Neural cell (in vitro differentiated cells): ENCODE data around the gene UGT1A8. TPM values are rescaled to one million over a fixed set of nuclear protein-coding genes. Genes with fewer than 3 reads are reported as not detected.

ENCODE experiments used
- H2AFZ ChIP-seq: fragments of 200-600, 300-800 bp; sonication (generic), shearing (Covaris generic); 2 replicates; pipeline ENCODE4 v1.6.0; 2014; ENCODE audit warnings: low read depth, mild to moderate bottlenecking, antibody characterized with exemption, low read length, moderate library complexity
- H3F3A ChIP-seq: fragments of 200-600 bp; shearing (Covaris generic); 2 replicates; pipeline ENCODE4 v1.6.1; 2016; ENCODE audit warnings: mild to moderate bottlenecking, moderate library complexity, mixed read lengths, antibody characterized with exemption, low read length; ENCODE audit not compliant: insufficient read depth, poor library complexity, severe bottlenecking
- H3K27ac ChIP-seq: fragments of 200-600, 300-800 bp; sonication (generic), shearing (Covaris generic); 2 replicates; pipeline ENCODE4 v1.5.1; 2014; ENCODE audit warnings: mild to moderate bottlenecking, low read length, moderate library complexity
- H3K27me3 ChIP-seq: fragments of 300-800, 200-600 bp; sonication (generic), shearing (Covaris generic); 2 replicates; pipeline ENCODE4 v1.6.0; 2014; ENCODE audit warnings: mild to moderate bottlenecking, low read depth, low read length, moderate library complexity; ENCODE audit not compliant: insufficient read depth
- H3K36me3 ChIP-seq: fragments of 300-800, 200-600 bp; sonication (generic), shearing (Covaris generic); 2 replicates; pipeline ENCODE4 v1.5.1; 2014; ENCODE audit warnings: mild to moderate bottlenecking, antibody characterized with exemption, low read length, moderate library complexity; ENCODE audit not compliant: insufficient read depth
- H3K4me2 ChIP-seq: fragments of 300-800, 200-600 bp; sonication (generic), shearing (Covaris generic); 2 replicates; pipeline ENCODE4 v1.6.0; 2014; ENCODE audit warnings: mild to moderate bottlenecking, low read length
- H3K4me3 ChIP-seq: fragments of 300-800, 200-600 bp; sonication (generic), shearing (Covaris generic); 2 replicates; pipeline ENCODE4 v1.5.1; 2014; ENCODE audit warnings: mild to moderate bottlenecking, low read length, moderate library complexity
- H3K79me2 ChIP-seq: fragments of 200-600 bp; shearing (Covaris generic); replicated peaks from 2 replicates; pipeline ENCODE4 v1.6.0; 2014; ENCODE audit warnings: mild to moderate bottlenecking, low read length, moderate library complexity; ENCODE audit not compliant: insufficient read depth
- H3K9ac ChIP-seq: fragments of 300-800, 200-600 bp; sonication (generic), shearing (Covaris generic); 2 replicates; pipeline ENCODE4 v1.6.1; 2016; ENCODE audit warnings: mild to moderate bottlenecking, low read length, mixed read lengths
- H3K9me2 ChIP-seq: fragments of 200-600 bp; shearing (Covaris generic); 2 replicates; pipeline ENCODE4 v1.6.1; 2016; ENCODE audit warnings: mild to moderate bottlenecking, low read length, mixed read lengths; ENCODE audit not compliant: insufficient read depth
- H3K9me3 ChIP-seq: fragments of 200-600, 300-800 bp; sonication (generic), shearing (Covaris generic); 2 replicates; pipeline ENCODE4 v1.6.1; 2016; ENCODE audit warnings: mild to moderate bottlenecking, mixed run types, low read length, moderate library complexity, mixed read lengths
- H4K20me1 ChIP-seq: fragments of 200-600 bp; shearing (Covaris generic); 2 replicates; pipeline ENCODE4 v1.6.1; 2016; ENCODE audit warnings: mild to moderate bottlenecking, mixed run types; ENCODE audit not compliant: insufficient read depth
- EP300 ChIP-seq: fragments of 450-650 bp; conservative IDR thresholded peaks from 2 replicates; pipeline ENCODE4 v1.6.1; 2014; ENCODE audit warnings: antibody characterized with exemption, mild to moderate bottlenecking, moderate library complexity; ENCODE audit not compliant: poor library complexity, severe bottlenecking
- EZH2 ChIP-seq: fragments of 200-600, 300-800 bp; shearing (Covaris generic), sonication (generic); IDR thresholded peaks from 2 replicates; pipeline ENCODE4 v1.6.1; 2014; ENCODE audit warnings: antibody characterized with exemption, low read length, borderline replicate concordance, mild to moderate bottlenecking; ENCODE audit not compliant: insufficient read depth, poor library complexity, severe bottlenecking
- MXI1 ChIP-seq: fragments of 450-650 bp; conservative IDR thresholded peaks from 2 replicates; pipeline ENCODE4 v1.6.1; 2014; ENCODE audit warnings: antibody characterized with exemption, mild to moderate bottlenecking; ENCODE audit not compliant: poor library complexity, severe bottlenecking
- POLR2AphosphoS5 ChIP-seq: IDR thresholded peaks from 2 replicates; pipeline ENCODE4 v1.6.1; 2012
- RAD21 ChIP-seq: fragments of 450-650 bp; conservative IDR thresholded peaks from 2 replicates; pipeline ENCODE4 v1.6.1; 2014; ENCODE audit warnings: antibody characterized with exemption, mild to moderate bottlenecking, moderate library complexity
- REST ChIP-seq: IDR thresholded peaks from 2 replicates; pipeline ENCODE4 v1.6.1; 2012; ENCODE audit warnings: borderline replicate concordance
- SMC3 ChIP-seq: fragments of 450-650 bp; conservative IDR thresholded peaks from 2 replicates; pipeline ENCODE4 v1.6.1; 2014; ENCODE audit warnings: antibody characterized with exemption, mild to moderate bottlenecking, moderate library complexity; ENCODE audit not compliant: poor library complexity
- TAF1 ChIP-seq: IDR thresholded peaks from 2 replicates; pipeline ENCODE4 v1.6.1; 2012; ENCODE audit warnings: low read depth
- polyA plus RNA-seq: library from polyadenylated mRNA; depleted of rRNA; stranded (reverse); fragments of >200 nt; gene quantifications from 2 replicates; pipeline ENCODE4 v1.2.3, GENCODE V29; 2014
- TF ChIP-seq, protein P1 (sequence below): fragments of 450-650 bp; IDR thresholded peaks from 2 replicates; pipeline ENCODE4 v1.5.1; 2014; ENCODE audit warnings: antibody characterized with exemption, mild to moderate bottlenecking, moderate library complexity; ENCODE audit not compliant: poor library complexity, severe bottlenecking

UGT1A8 gene
- polyA plus RNA-seq, 1 donor from 2014 or later = not detected

DNA sequence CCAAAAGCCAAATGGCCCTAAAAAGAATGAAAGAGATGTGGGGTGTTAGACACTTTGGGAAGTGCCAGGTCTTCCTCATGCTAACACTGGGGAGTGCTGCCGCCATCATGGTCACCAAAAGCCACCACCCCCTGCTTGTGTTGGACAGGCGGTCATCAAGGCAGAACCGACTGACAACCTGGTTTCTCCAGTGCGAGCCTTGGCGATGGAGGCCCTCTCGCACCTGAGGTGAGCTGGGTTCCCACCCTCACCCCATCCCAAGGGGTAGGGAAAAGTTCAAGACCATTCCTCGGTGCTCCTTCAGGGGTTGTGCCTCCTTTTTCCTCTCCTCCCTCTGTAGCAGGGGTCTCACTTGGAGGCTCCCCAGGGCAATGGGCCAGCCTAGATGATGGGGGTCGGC lies 194.3 kb downstream of the UGT1A8 start:
- no peaks in the 10 kb centered on the region for H3K27me3 ChIP-seq
- no peak overlapping the region for H3K4me2 ChIP-seq
- H4K20me1 ChIP-seq = no peaks in the 10 kb centered on the region
- H3K9me3 ChIP-seq = no peaks in the 10 kb centered on the region
- no peaks in the 10 kb centered on the region for H3K36me3 ChIP-seq
- no peak for TF ChIP-seq TAF1
- no peak for TF ChIP-seq SMC3
- TF ChIP-seq POLR2AphosphoS5 = no peak
- no peak for TF ChIP-seq EP300
- no peak for TF ChIP-seq MXI1
- no peak for TF ChIP-seq EZH2
- no peak for TF ChIP-seq RAD21
- no peak for TF ChIP-seq REST
- TF ChIP-seq, protein P1, sequence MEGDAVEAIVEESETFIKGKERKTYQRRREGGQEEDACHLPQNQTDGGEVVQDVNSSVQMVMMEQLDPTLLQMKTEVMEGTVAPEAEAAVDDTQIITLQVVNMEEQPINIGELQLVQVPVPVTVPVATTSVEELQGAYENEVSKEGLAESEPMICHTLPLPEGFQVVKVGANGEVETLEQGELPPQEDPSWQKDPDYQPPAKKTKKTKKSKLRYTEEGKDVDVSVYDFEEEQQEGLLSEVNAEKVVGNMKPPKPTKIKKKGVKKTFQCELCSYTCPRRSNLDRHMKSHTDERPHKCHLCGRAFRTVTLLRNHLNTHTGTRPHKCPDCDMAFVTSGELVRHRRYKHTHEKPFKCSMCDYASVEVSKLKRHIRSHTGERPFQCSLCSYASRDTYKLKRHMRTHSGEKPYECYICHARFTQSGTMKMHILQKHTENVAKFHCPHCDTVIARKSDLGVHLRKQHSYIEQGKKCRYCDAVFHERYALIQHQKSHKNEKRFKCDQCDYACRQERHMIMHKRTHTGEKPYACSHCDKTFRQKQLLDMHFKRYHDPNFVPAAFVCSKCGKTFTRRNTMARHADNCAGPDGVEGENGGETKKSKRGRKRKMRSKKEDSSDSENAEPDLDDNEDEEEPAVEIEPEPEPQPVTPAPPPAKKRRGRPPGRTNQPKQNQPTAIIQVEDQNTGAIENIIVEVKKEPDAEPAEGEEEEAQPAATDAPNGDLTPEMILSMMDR = no peak
- no peak overlapping the region for H3K9ac ChIP-seq
- H2AFZ ChIP-seq = no peak overlapping the region
- H3F3A ChIP-seq = no peaks in the 10 kb centered on the region
- no peaks in the 10 kb centered on the region for H3K79me2 ChIP-seq
- no peak overlapping the region for H3K4me3 ChIP-seq
- no peaks in the 10 kb centered on the region for H3K9me2 ChIP-seq
- no peak overlapping the region for H3K27ac ChIP-seq

DNA sequence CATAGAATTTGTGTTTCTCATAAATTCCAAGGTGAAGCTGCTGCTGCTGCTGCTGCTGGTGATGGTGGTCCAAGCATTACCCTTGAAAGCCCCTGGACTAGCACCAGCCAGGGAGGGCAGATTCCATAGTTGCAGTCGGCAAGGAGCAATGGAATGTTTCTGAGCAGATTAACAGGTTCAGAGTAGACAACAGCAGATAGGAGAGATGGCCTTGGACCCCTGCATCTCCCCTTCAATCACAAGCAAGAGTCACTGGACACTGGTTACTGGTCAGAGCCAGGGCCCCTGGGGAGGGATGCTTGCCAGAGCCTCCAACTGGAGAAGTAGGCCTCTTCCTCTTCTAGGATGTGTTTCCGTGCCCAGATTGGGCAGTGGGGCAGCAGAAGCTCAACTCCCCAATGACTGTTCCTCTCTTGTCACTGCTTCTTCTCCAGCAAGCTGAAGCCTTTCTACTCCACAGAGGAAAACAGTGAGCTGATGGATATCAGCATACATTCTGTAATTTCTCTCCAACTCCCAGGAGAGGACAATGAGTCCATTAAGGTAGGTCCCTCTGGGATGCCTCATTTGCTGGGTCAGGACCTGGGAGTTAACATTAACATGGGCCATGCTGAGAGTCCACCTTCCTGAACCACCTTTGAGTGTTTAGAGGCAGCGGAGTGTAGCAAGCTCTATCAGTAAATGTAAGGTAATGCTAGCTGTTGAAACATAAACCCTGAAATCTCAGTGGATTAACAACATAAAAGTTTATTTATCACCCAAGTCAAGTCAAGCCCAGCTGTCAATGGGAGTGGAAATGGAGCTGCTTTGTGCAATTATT lies 196.0 kb downstream of the UGT1A8 start:
- TF ChIP-seq, protein P1 = no peak
- TF ChIP-seq REST (no peak), EZH2 (no peak), POLR2AphosphoS5 (no peak), RAD21 (no peak), EP300 (no peak), SMC3 (no peak), MXI1 (no peak), TAF1 (no peak)
- no peaks in the 10 kb centered on the region for H3K79me2 ChIP-seq
- no peak overlapping the region for H3K4me3 ChIP-seq
- H3K27me3 ChIP-seq = no peaks in the 10 kb centered on the region
- no peaks in the 10 kb centered on the region for H4K20me1 ChIP-seq
- H3K9ac ChIP-seq = no peak overlapping the region
- no peaks in the 10 kb centered on the region for H3K9me2 ChIP-seq
- H3F3A ChIP-seq = no peaks in the 10 kb centered on the region
- H3K4me2 ChIP-seq = no peak overlapping the region
- no peak overlapping the region for H3K27ac ChIP-seq
- no peak overlapping the region for H2AFZ ChIP-seq
- no peaks in the 10 kb centered on the region for H3K9me3 ChIP-seq
- no peaks in the 10 kb centered on the region for H3K36me3 ChIP-seq
